Activated B cell treated with CpG ODN at 0.5 μM for 24 hours (primary cell): ENCODE results near the gene TMEM242. TPM values are rescaled to one million over a fixed set of nuclear protein-coding genes. Genes with fewer than 3 reads are reported as not detected.

Experiments used
- ATAC-seq: fragments of 200-7000 bp; cut with Tn5 transposase; one replicate; pipeline ENCODE4 v1.10.0; 2021; ENCODE audit warnings: low read depth, mild to moderate bottlenecking, moderate library complexity
- CTCF ChIA-PET: fragments of 350-600 bp; sonication (Branson Sonifier 250); formaldehyde crosslinking; loops from one replicate; lab custom pipeline; 2021; ENCODE audit warnings: antibody characterized with exemption; lab: Charles Lee
- POLR2A ChIA-PET: fragments of 350-600 bp; sonication (Branson Sonifier 250); formaldehyde crosslinking; loops from one replicate; lab custom pipeline; 2021; ENCODE audit warnings: antibody characterized with exemption; lab: Charles Lee
- DNase-seq: peaks from one replicate; pipeline ENCODE4 v3.0.0; 2022
- H3K27ac Mint-ChIP-seq: one replicate; pipeline ENCODE4 v1.8.0; 2020; ENCODE audit warnings: mixed read lengths
- H3K27me3 Mint-ChIP-seq: one replicate; pipeline ENCODE4 v1.8.0; 2021; ENCODE audit warnings: mixed read lengths
- H3K36me3 Mint-ChIP-seq: one replicate; pipeline ENCODE4 v1.8.0; 2021; ENCODE audit warnings: low read depth, mixed read lengths
- H3K4me1 Mint-ChIP-seq: one replicate; pipeline ENCODE4 v1.8.0; 2021; ENCODE audit warnings: mixed read lengths
- H3K4me3 Mint-ChIP-seq: one replicate; pipeline ENCODE4 v1.8.0; 2020; ENCODE audit warnings: mild to moderate bottlenecking, mixed read lengths
- H3K9me3 Mint-ChIP-seq: one replicate; pipeline ENCODE4 v1.8.0; 2020; ENCODE audit warnings: mixed read lengths
- CTCF ChIP-seq: fragments of 200-600 bp; IDR thresholded peaks from one replicate; pipeline ENCODE4 v1.8.0; 2022; ENCODE audit warnings: antibody characterized with exemption, mild to moderate bottlenecking
- intact Hi-C: fragments of 100-400 bp; cut with micrococcal nuclease; formaldehyde crosslinking; loops from one replicate; pipeline ENCODE4 v1.15.1; 2024
- total RNA-seq: library from RNA; stranded (reverse); gene quantifications from 2 replicates; pipeline ENCODE4 v1.2.3, GENCODE V29; 2022

Gene TMEM242
- total RNA-seq, 1 donor from 2014 or later, result 17.6 TPM

DNA sequence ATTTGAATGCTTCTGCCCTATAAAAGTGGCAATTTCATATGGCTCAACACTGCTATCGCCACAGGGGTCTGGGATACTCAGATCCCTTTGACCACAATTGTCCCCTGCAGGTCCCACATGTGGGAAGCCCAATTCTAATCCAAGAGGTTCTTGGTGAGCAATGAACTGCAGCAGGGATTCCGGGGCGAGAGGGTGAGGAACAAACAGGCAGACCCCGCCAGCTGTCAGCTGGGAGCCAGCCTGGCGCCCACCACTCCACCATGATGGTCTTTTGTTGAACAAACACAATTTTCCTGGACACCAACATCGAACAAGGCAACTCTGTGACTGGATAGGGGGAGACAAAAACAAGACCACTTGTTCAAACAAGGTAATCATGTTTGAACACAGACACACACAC, 80.5 kb downstream of the TMEM242 start:
- ATAC-seq, result no peak
- TF ChIP-seq CTCF, result no peak
- CTCF ChIA-PET, result no interaction called here
- DNase-seq, result no peak
- Mint-ChIP-seq H3K9me3 (peaks cover 7% of the 10 kb centered on the region), H3K27ac (no peak overlapping the region), H3K4me3 (no peak overlapping the region), H3K4me1 (peaks cover 4% of the 10 kb centered on the region), H3K27me3 (peaks cover 8% of the 10 kb centered on the region), H3K36me3 (no peaks in the 10 kb centered on the region)
- POLR2A ChIA-PET, result no interaction called here
- intact Hi-C loops, result no loop called here

GRCh38 chr6:157240960-157241311, 82.4 kb downstream of the TMEM242 start:
- intact Hi-C loops, result no loop called here
- DNase-seq (no peak), ATAC-seq (no peak)
- TF ChIP-seq CTCF, result no peak
- H3K4me1 Mint-ChIP-seq, result peaks cover 7% of the 10 kb centered on the region
- peaks cover 7% of the 10 kb centered on the region for H3K9me3 Mint-ChIP-seq
- peaks cover 15% of the 10 kb centered on the region for H3K27me3 Mint-ChIP-seq
- no peak overlapping the region for H3K27ac Mint-ChIP-seq
- ChIA-PET POLR2A (no interaction called here), CTCF (no interaction called here)
- no peaks in the 10 kb centered on the region for H3K36me3 Mint-ChIP-seq
- H3K4me3 Mint-ChIP-seq, result no peak overlapping the region

DNA sequence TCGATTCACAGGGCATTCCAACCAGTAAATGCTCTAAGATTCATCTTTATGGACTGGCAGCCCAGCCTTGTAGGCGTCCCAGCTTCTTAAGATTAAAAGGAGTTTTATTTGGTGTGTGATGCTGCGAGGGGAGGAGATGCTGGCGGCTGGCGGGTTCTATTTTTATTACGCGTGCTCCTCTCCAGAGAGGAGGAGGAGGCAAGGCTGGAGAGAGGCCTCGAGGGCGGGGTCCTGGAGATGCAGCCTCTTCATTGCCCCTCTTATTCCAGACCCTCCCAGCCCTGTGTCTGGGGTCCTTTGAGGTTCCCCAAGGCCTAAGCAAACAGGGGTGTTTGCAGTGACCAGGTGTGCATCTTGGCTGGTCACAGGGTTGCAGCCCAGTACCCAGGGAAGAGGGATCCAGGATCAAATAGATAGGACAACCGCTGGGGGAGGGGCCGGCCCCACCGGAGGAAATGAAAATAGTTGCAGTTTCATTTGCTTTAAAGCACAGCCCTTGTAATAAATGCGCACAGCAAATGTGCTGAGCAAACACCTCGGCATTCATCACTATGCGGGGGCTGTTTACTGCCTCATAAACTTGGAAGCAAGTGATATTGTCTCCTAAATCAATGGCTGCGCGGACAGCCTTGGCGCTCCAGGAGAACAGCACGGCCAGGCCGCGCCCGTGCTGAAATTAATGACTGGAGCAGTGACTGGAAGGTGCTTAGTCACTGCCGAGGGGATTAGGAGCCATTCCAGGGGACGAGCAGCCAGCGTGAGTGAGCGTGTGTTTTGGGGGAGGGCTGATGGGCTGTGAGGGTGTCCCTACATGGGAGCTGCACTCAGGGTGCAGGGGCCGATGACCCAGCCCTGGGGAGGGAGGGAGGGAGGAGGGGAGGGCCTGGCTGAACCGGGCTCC, 83.0 kb downstream of the TMEM242 start:
- TF ChIP-seq CTCF, result no peak
- peaks cover 20% of the 10 kb centered on the region for H3K27me3 Mint-ChIP-seq
- intact Hi-C loops, result no loop called here
- POLR2A ChIA-PET, result no interaction called here
- H3K36me3 Mint-ChIP-seq, result no peaks in the 10 kb centered on the region
- peak overlapping the region; percentile 30 for H3K4me3 Mint-ChIP-seq
- no peak overlapping the region for H3K27ac Mint-ChIP-seq
- no peak for DNase-seq
- H3K9me3 Mint-ChIP-seq, result peaks cover 7% of the 10 kb centered on the region
- CTCF ChIA-PET, result no interaction called here
- peaks cover 12% of the 10 kb centered on the region for H3K4me1 Mint-ChIP-seq
- no peak for ATAC-seq

- intact Hi-C loops, result no loop called here
- Mint-ChIP-seq H3K4me3 (no peak overlapping the region), H3K27ac (no peak overlapping the region), H3K27me3 (peaks cover 24% of the 10 kb centered on the region), H3K4me1 (peaks cover 17% of the 10 kb centered on the region), H3K9me3 (peaks cover 7% of the 10 kb centered on the region), H3K36me3 (no peaks in the 10 kb centered on the region)
- no peak for DNase-seq
- no peak for ATAC-seq
- CTCF ChIA-PET, result no interaction called here
- no peak for TF ChIP-seq CTCF
- POLR2A ChIA-PET, result no interaction called here
Measured at GRCh38 chr6:157239671-157240058, 83.7 kb downstream of the TMEM242 start.

Other genes with a start within 250 kb of the TMEM242 start
- gene ZDHHC14, start 57.7 kb upstream of the TMEM242 start, total RNA-seq, result 20.5 and 25.3 TPM in 2 replicates